H1 (cell line): ENCODE measurements around the gene CMIP. TPM values are rescaled to one million over a fixed set of nuclear protein-coding genes. Genes with fewer than 3 reads are reported as not detected.

Experiments used
- CTCF ChIA-PET: fragments of 300-600 bp; sonication (Branson Sonifier 250); formaldehyde crosslinking; loops from one replicate; lab custom pipeline; 2021; ENCODE audit not compliant: partially characterized antibody; lab: Charles Lee
- POLR2A ChIA-PET: fragments of 300-600 bp; sonication (Branson Sonifier 250); formaldehyde crosslinking; loops from one replicate; lab custom pipeline; 2021; ENCODE audit warnings: inconsistent platforms; ENCODE audit not compliant: partially characterized antibody; lab: Charles Lee
- DNase-seq, 2 experiments: peaks; one replicate each; pipeline versions ENCODE4 v3.0.0 to v3.0.0-alpha.2; 2010 to 2022; ENCODE audit warnings: low spot score in 2 of 2, low read depth in 1 of 2, mixed read lengths in 1 of 2
- FAIRE-seq: peaks from 2 replicates; lab custom pipeline; 2011; peaks lifted over from hg19 to GRCh38; lab: Jason Lieb, UNC
- H2AFZ ChIP-seq: 2 replicates; pipeline ENCODE4 v1.8.1; 2012; ENCODE audit warnings: low read length, inconsistent platforms
- H2AK5ac ChIP-seq: 2 replicates; pipeline ENCODE4 v1.6.1; 2013; ENCODE audit warnings: low read depth, low read length
- H2BK120ac ChIP-seq: replicated peaks from 2 replicates; pipeline ENCODE3; 2013; ENCODE audit warnings: low read depth, low read length, inconsistent platforms
- H2BK12ac ChIP-seq: 2 replicates; pipeline ENCODE4 v1.6.1; 2013; ENCODE audit warnings: low read depth, low read length
- H2BK15ac ChIP-seq: 2 replicates; pipeline ENCODE4 v1.6.1; 2013; ENCODE audit warnings: low read length
- H2BK20ac ChIP-seq: 2 replicates; pipeline ENCODE4 v1.6.1; 2013; ENCODE audit warnings: low read length
- H2BK5ac ChIP-seq: 2 replicates; pipeline ENCODE4 v1.6.1; 2013; ENCODE audit warnings: low read depth, low read length
- H3K14ac ChIP-seq: 2 replicates; pipeline ENCODE4 v1.6.1; 2013; ENCODE audit warnings: inconsistent platforms; ENCODE audit not compliant: insufficient read length
- H3K18ac ChIP-seq: 2 replicates; pipeline ENCODE4 v1.6.1; 2013; ENCODE audit warnings: low read length; ENCODE audit errors: extremely low read depth
- H3K23ac ChIP-seq: 2 replicates; pipeline ENCODE4 v1.6.1; 2013; ENCODE audit warnings: inconsistent platforms; ENCODE audit not compliant: insufficient read length
- H3K23me2 ChIP-seq: 2 replicates; pipeline ENCODE4 v1.6.1; 2013; ENCODE audit warnings: low read depth, low read length
- H3K27ac ChIP-seq: 2 replicates; pipeline ENCODE4 v1.6.1; 2011; ENCODE audit warnings: low read depth, low read length, inconsistent platforms
- H3K27me3 ChIP-seq, 4 experiments: replicated peaks in 1 of 4; 1 replicate in 1 of 4; 2 replicates in 3 of 4; pipeline versions ENCODE4 v1.6.1 to v1.8.1; 2011 to 2013; ENCODE audit warnings: low read length in 3 of 4, mild to moderate bottlenecking in 3 of 4, inconsistent platforms in 2 of 4, mixed read lengths in 2 of 4, moderate library complexity in 1 of 4; ENCODE audit not compliant: control insufficient read depth in 3 of 4, insufficient read depth in 3 of 4; ENCODE audit errors: extremely low read depth in 1 of 4
- H3K36me3 ChIP-seq, 4 experiments: 2 replicates each; pipeline versions ENCODE4 v1.6.1 to v1.8.1; 2011 to 2013; ENCODE audit warnings: mild to moderate bottlenecking in 4 of 4, low read length in 3 of 4, moderate library complexity in 2 of 4, control low read depth in 1 of 4, inconsistent platforms in 1 of 4; ENCODE audit not compliant: insufficient read depth in 4 of 4, control insufficient read depth in 2 of 4
- H3K4ac ChIP-seq: replicated peaks from 2 replicates; pipeline ENCODE3; 2013; ENCODE audit warnings: low read length, low read depth, mixed read lengths, inconsistent platforms; ENCODE audit not compliant: insufficient read length
- H3K4me1 ChIP-seq, 4 experiments: replicated peaks in 1 of 4; 1 replicate in 1 of 4; 2 replicates in 3 of 4; pipeline versions ENCODE4 v1.6.1 to v1.8.1; 2011 to 2013; ENCODE audit warnings: low read length in 3 of 4, inconsistent platforms in 2 of 4, mixed read lengths in 1 of 4; ENCODE audit not compliant: insufficient read depth in 4 of 4, control insufficient read depth in 3 of 4
- H3K4me2 ChIP-seq, 2 experiments: 2 replicates each; pipeline versions ENCODE4 v1.6.1 to v1.8.1; 2011 to 2013; ENCODE audit warnings: low read depth in 2 of 2, low read length in 2 of 2, control low read depth in 1 of 2, inconsistent platforms in 1 of 2, mild to moderate bottlenecking in 1 of 2; ENCODE audit not compliant: insufficient read depth in 1 of 2
- H3K4me3 ChIP-seq, 4 experiments: fragments of 200-600, 300-600 bp in 1 of 4; sonication (generic), shearing (Covaris generic), sonication (Bioruptor Twin) in 1 of 4; 2 replicates each; pipeline versions ENCODE4 v1.5.1 to v1.8.1; 2011 to 2016; ENCODE audit warnings: low read length in 4 of 4, low read depth in 3 of 4, control low read depth in 2 of 4, inconsistent platforms in 2 of 4, mild to moderate bottlenecking in 2 of 4, mixed read lengths in 1 of 4, moderate library complexity in 1 of 4; ENCODE audit not compliant: insufficient read depth in 2 of 4; ENCODE audit errors: extremely low read depth in 1 of 4
- H3K56ac ChIP-seq: replicated peaks from 2 replicates; pipeline ENCODE3; 2013; ENCODE audit warnings: low read depth, mild to moderate bottlenecking, mixed read lengths, low read length, inconsistent platforms; ENCODE audit not compliant: insufficient read length
- H3K79me1 ChIP-seq: 2 replicates; pipeline ENCODE4 v1.6.1; 2013; ENCODE audit warnings: low read depth, low read length, control low read depth
- H3K79me2 ChIP-seq, 2 experiments: 2 replicates each; pipeline versions ENCODE4 v1.6.1 to v1.8.1; 2012 to 2013; ENCODE audit warnings: low read length in 2 of 2, mild to moderate bottlenecking in 2 of 2, inconsistent platforms in 1 of 2; ENCODE audit not compliant: insufficient read depth in 2 of 2, control insufficient read depth in 1 of 2
- H3K9ac ChIP-seq, 4 experiments: replicated peaks in 1 of 4; 1 replicate in 1 of 4; 2 replicates in 3 of 4; pipeline versions ENCODE4 v1.6.1 to v1.8.1; 2011 to 2013; ENCODE audit warnings: low read depth in 3 of 4, low read length in 3 of 4, control low read depth in 2 of 4, mild to moderate bottlenecking in 2 of 4, moderate library complexity in 2 of 4, inconsistent platforms in 1 of 4; ENCODE audit errors: extremely low read depth in 1 of 4
- H3K9me3 ChIP-seq, 2 experiments: 2 replicates each; pipeline versions ENCODE4 v1.6.1 to v1.8.1; 2012 to 2013; ENCODE audit warnings: mild to moderate bottlenecking in 2 of 2, moderate library complexity in 2 of 2, control low read depth in 1 of 2, inconsistent platforms in 1 of 2, low read depth in 1 of 2, low read length in 1 of 2, mixed read lengths in 1 of 2; ENCODE audit not compliant: insufficient read depth in 2 of 2
- H4K20me1 ChIP-seq, 2 experiments: replicated peaks in 1 of 2; 2 replicates each; pipeline versions ENCODE3 to v1.8.1; 2011 to 2013; ENCODE audit warnings: inconsistent platforms in 2 of 2, low read length in 2 of 2, mild to moderate bottlenecking in 1 of 2; ENCODE audit not compliant: insufficient read depth in 2 of 2, control insufficient read depth in 1 of 2
- H4K5ac ChIP-seq: 2 replicates; pipeline ENCODE4 v1.6.1; 2013; ENCODE audit warnings: low read length, low read depth, mixed read lengths, inconsistent platforms; ENCODE audit not compliant: insufficient read length
- H4K8ac ChIP-seq: 2 replicates; pipeline ENCODE4 v1.8.0; 2013; ENCODE audit warnings: mild to moderate bottlenecking, moderate library complexity, low read length, inconsistent platforms; ENCODE audit not compliant: insufficient read depth; ENCODE audit errors: extremely low read depth
- H4K91ac ChIP-seq: replicated peaks from 2 replicates; pipeline ENCODE3; 2013; ENCODE audit warnings: low read length, mixed read lengths, inconsistent platforms; ENCODE audit not compliant: insufficient read length
- CREB1 ChIP-seq: IDR thresholded peaks from 2 replicates; pipeline ENCODE4 v1.6.1; 2012; ENCODE audit warnings: inconsistent platforms
- JUND ChIP-seq: IDR thresholded peaks from 2 replicates; pipeline ENCODE4 v1.6.1; 2011; ENCODE audit warnings: mild to moderate bottlenecking, improper control_type of control experiment, low read length
- POLR2AphosphoS5 ChIP-seq: IDR thresholded peaks from 2 replicates; pipeline ENCODE4 v1.6.1; 2011; ENCODE audit warnings: low read depth, low read length
- POU5F1 ChIP-seq: IDR thresholded peaks from 2 replicates; pipeline ENCODE4 v1.6.1; 2011; ENCODE audit warnings: low read depth, mild to moderate bottlenecking, low read length, moderate library complexity
- SIN3A ChIP-seq, 2 experiments: IDR thresholded peaks in 1 of 2; conservative IDR thresholded peaks in 1 of 2; 2 replicates each; pipeline ENCODE4 v1.6.1; 2011 to 2012; ENCODE audit warnings: low read length in 2 of 2, improper control_type of control experiment in 1 of 2, low read depth in 1 of 2, mild to moderate bottlenecking in 1 of 2
- SRF ChIP-seq: IDR thresholded peaks from 2 replicates; pipeline ENCODE4 v1.6.1; 2011; ENCODE audit warnings: mild to moderate bottlenecking, low read depth, low read length, moderate library complexity
- TEAD4 ChIP-seq: IDR thresholded peaks from 2 replicates; pipeline ENCODE4 v1.6.1; 2012; ENCODE audit warnings: low read depth, low read length, inconsistent platforms, mixed read lengths
- WGBS, 2 experiments: shearing (Covaris generic) in 1 of 2; methylation state at CpG; one replicate each; pipeline versions ENCODE4 v1.1.6 to v1.1.7; 2013 to 2015; ENCODE audit warnings: low lambda C conversion rate in 2 of 2, mixed read lengths in 2 of 2, inconsistent platforms in 1 of 2, low coverage in 1 of 2, missing lambda C conversion rate in 1 of 2; ENCODE audit not compliant: insufficient replicate concordance in 2 of 2, insufficient coverage in 1 of 2, insufficient read length in 1 of 2; ENCODE audit errors: extremely low coverage in 1 of 2, missing lambda C conversion rate in 1 of 2; 5-methylcytosine and 5-hydroxymethylcytosine counted together
- polyA plus RNA-seq, 7 experiments: library from polyadenylated mRNA; depleted of rRNA in 3 of 7; stranded (reverse) in 5 of 7; unstranded in 2 of 7; fragments of >200 nt in 5 of 7; fragments of 200-250 nt in 2 of 7; gene quantifications; 1 replicate in 5 of 7; 2 replicates in 1 of 7; 4 replicates in 1 of 7; pipeline versions ENCODE4 v1.2.1 to v1.2.3, GENCODE V29; 2011 to 2013; ENCODE audit warnings: missing spikeins in 2 of 7, mixed read lengths in 2 of 7
- total RNA-seq: library from RNA; stranded (reverse); fragmentation: NEBNext Ultra II Directional; extraction: Animal tissue kit (Norgen Biotek cat#: 25700); gene quantifications from 2 replicates; pipeline ENCODE4 v1.2.1, GENCODE V29; 2021

Gene CMIP
- total and polyA plus RNA-seq, 2 of the 8 experiments (the other 6 are each of a cell fraction or from before 2014, with no cell fraction given): 7.9 to 53.2 TPM

DNA sequence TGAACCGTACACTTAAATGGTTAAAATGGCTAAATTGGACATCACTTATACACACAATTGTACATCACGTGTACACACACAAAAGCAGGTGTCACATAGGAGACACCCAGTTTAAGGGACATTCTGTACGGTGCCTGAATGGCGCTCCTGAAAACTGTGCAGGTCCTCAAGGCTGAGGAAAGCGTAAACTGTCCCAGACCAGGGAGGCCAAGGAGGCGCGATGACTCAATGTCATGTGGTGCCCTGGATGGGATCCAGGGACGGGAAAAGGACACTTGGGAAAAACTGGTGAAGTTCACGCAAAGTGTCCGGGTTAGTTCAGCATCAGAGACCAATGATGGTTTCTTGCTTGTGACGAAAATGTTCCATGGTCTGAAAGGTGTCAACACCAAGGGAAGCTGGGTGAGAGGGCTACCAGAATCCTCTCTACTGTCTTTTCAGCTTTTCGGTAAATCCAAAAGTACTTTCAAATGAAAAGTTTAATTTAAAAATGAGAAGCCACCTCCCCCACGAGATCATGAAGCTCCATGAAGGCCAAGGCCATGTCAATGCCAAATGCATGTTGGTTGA lies 112.2 kb downstream of the CMIP start:
- no peaks in the 10 kb centered on the region for H3K27me3 ChIP-seq
- H4K5ac ChIP-seq: no peak overlapping the region
- peaks cover 0 to 7% (median 3%) of the 10 kb centered on the region in 4 experiments; a peak in 4 of 7 replicates for H3K4me1 ChIP-seq
- ChIA-PET CTCF (interaction anchor here (0.9 to 2.6 kb wide), 8 partner anchors 10 to 158 kb away, joined by 3 to 10 read pairs (median 3); no protein-coding TSS in a partner anchor), POLR2A (no interaction called here)
- DNase-seq: no peak
- H2AK5ac ChIP-seq: no peak overlapping the region
- WGBS, 2 experiments: 90% methylated on average over 13 of the region's 13 CpGs; no CpG with 5 or more reads in 1 of the 2 experiments
- H3K27ac ChIP-seq: no peak overlapping the region
- H3K79me2 ChIP-seq: peaks cover 0 to 83% of the 10 kb centered on the region in 2 experiments; a peak in 3 of 4 replicates
- H2BK15ac ChIP-seq: no peak overlapping the region
- H3K56ac ChIP-seq: no peak overlapping the region
- no peaks in the 10 kb centered on the region for H3K9me3 ChIP-seq
- no peak overlapping the region for H3K18ac ChIP-seq
- H3K23ac ChIP-seq: no peak overlapping the region
- no peak overlapping the region for H2BK12ac ChIP-seq
- no peak overlapping the region for H3K14ac ChIP-seq
- H4K91ac ChIP-seq: no peak overlapping the region
- TF ChIP-seq SIN3A (conservative IDR thresholded peaks at IDR 0.05 in 1 of 2, IDR thresholded peaks at IDR 0.05 in 1 of 2; ENCODE audit: low read depth in 1 of 2, low read length in 2 of 2): no peak
- no peak for TF ChIP-seq POLR2AphosphoS5
- no peak for TF ChIP-seq TEAD4
- TF ChIP-seq CREB1: no peak
- TF ChIP-seq POU5F1: no peak
- no peak for TF ChIP-seq JUND
- TF ChIP-seq SRF: no peak
- no peak overlapping the region for H4K8ac ChIP-seq
- H3K36me3 ChIP-seq: no peaks in the 10 kb centered on the region
- no peak overlapping the region for H3K4me2 ChIP-seq
- H2BK20ac ChIP-seq: no peak overlapping the region
- H3K4ac ChIP-seq: no peak overlapping the region
- peaks cover 14 to 19% of the 10 kb centered on the region in 2 experiments for H4K20me1 ChIP-seq
- no peak overlapping the region for H3K9ac ChIP-seq
- H2BK5ac ChIP-seq: no peak overlapping the region
- peaks cover 30% of the 10 kb centered on the region for H3K79me1 ChIP-seq
- H3K4me3 ChIP-seq: no peak overlapping the region
- no peaks in the 10 kb centered on the region for H3K23me2 ChIP-seq
- no peak overlapping the region for H2BK120ac ChIP-seq
- H2AFZ ChIP-seq: no peak overlapping the region
- no peak for FAIRE-seq
